NCI-H2081 (cell line): ENCODE measurements around the gene CLEC4C.
"Not testable (repeated sequence)": the region's sequence is repeated elsewhere in the genome, so short reads cannot be mapped to it uniquely, and the experiment has no call there.

Source experiments
- DNase-seq, 2 experiments: peaks; one replicate each; lab custom pipeline; 2025; lab: John Stamatoyannopoulos, UW

CLEC4C gene, protein sequence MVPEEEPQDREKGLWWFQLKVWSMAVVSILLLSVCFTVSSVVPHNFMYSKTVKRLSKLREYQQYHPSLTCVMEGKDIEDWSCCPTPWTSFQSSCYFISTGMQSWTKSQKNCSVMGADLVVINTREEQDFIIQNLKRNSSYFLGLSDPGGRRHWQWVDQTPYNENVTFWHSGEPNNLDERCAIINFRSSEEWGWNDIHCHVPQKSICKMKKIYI

DNA sequence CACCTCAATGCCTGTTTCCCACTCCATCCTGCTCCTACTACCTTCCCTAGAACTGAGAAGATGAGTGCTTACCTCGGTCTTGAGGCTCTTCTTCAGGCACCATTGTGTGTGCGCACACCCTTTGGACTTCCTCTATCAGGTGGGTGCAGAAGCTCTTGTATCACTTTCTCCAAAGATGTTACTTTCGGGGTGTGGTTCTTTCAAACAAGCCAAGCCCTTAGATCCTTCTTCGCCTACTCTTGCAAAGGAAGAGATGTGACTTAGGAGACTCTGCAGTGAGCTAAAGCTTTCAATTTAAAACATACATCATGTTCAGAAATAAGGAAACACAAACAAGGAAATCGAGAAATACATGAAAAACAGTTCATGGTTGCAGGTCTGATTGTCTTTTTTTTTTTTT is at the start of gene CLEC4C:
Gene CLEC4C (minus strand): TSS at position 130 of the 400 bp plus-strand sequence. CDS start 27 bp downstream, at position 103.
- no peak for DNase-seq

- DNase-seq = no peak
Observed at GRCh38 chr12:7793211-7793610, 46.0 kb upstream of the CLEC4C start.

DNA sequence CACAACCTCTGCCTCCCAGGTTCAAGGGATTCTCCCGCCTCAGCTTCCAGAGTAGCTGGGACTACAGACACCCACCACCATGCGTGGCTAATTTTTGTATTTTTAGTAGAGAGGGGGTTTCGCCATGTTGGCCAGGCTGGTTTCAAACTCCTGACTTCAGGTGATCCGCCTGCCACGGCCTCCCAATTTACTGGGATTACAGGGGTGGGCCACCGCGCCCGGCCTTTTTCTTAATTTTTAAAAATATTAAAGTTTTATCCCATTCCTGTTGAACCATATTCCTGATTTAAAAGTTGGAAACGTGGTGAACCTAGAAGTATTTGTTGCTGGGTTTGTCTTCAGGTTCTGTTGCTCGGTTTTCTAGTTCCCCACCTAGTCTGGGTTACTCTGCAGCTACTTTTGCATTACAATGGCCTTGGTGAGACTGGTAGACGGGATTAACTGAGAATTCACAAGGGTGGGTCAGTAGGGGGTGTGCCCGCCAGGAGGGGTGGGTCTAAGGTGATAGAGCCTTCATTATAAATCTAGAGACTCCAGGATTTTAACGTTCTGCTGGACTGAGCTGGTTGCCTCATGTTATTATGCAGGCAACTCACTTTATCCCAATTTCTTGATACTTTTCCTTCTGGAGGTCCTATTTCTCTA is 41.8 kb upstream of the CLEC4C start, which contains the start of gene NANOG:
Gene NANOG (plus strand): TSS at position 519 of the 645 bp plus-strand sequence. CDS start 213 bp downstream, outside the sequence.
- not testable (repeated sequence) for DNase-seq

DNA sequence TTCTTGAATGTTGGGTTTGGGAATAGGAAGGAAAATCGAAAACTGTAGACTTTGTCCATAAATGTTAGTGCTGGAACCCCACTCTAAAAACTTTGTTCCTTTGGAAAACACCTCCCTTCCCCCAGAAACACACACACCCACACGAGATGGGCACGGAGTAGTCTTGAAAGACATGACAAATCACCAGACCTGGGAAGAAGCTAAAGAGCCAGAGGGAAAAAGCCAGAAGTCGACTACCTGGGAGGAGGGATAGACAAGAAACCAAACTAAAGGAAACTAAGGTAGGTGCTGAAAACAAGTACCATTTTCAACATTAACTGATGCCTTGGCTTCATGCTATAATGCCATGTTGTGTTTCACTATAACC is 41.1 kb upstream of the CLEC4C start:
- DNase-seq = no peak

GRCh38 chr12:7787574-7788293 is 40.6 kb upstream of the CLEC4C start:
- DNase-seq = no peak

GRCh38 chr12:7784701-7785100 is 37.5 kb upstream of the CLEC4C start:
- DNase-seq = no peak

DNA sequence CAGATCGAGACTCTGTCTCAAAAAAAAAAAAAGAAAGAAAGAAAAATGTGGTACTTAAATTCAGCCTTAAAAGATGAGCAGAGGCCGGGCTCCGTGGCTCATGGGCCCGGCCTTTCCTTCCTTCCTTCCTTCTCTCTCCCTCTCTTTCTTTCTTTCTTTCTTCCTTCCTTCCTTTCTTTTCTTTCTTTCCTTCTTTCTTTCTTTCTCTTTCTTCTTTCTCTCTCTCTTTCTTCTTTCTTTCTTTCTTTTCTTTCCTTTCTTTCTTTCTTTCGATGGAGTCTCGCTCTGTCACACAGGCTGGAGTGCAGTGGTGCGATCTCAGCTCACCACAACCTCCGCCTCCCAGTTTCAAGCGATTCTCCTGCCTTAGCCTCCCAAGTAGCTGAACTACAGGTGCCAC is 36.3 kb upstream of the CLEC4C start:
- not testable (repeated sequence) for DNase-seq

GRCh38 chr12:7782055-7782454 is 34.9 kb upstream of the CLEC4C start:
- no peak for DNase-seq

GRCh38 chr12:7781274-7781673 is 34.1 kb upstream of the CLEC4C start:
- DNase-seq = no peak

DNA sequence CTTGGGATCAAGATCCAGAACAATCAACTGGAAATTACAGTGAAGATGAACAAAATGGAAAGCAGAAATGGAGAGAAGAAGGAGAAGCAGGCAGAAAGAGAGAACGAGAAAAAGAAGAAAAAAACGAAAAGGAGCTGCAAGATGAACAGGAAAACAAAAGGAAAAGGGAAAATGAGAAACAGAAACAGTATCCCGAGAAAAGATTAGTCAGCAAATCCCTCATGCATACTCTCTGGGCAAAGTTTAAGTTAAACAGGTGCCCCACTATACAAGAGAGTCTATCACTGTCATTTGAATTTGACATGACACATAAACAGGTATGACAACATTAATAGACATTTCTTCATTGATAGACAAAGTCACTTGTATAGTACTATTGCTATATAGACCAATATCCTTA is 22.8 kb upstream of the CLEC4C start:
- no peak for DNase-seq

DNA sequence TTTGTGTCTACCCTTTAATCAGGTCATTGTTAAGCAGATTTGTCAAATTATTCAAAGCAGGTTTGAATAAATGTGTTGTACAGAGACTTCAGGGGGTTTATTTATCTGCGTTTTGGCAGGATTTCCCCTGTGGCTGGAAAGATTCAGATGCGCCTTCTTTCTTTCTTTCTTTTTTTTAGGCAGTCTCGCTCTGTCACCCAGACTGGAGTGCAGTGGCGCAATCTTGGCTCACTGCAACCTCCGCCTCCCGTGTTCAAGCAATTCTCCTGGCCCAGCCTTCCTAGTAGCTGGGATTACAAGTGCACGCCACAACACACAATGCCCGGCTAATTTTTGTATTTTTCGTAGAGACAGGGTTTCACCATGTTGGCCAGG is 11.6 kb upstream of the CLEC4C start:
- no peak for DNase-seq

DNA sequence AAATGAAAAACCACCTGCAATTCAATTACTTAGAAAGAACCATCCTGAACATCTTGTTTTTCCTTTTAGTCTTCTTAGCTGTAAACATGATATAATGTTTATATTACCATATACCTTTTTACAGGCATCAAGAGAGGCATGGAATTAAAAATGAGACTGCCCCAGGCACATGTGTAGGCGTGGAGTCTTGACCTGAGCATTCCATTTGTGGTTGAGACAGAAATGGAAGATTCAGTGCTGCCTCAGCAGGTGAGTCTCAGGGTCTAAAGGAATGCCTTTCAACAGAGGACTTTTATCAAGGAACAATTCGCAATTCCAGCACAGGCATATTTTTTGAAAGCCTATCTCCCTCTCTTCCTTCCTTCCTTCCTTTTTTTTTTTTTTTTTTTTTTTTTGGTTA is 9.8 kb upstream of the CLEC4C start:
- no peak for DNase-seq

DNA sequence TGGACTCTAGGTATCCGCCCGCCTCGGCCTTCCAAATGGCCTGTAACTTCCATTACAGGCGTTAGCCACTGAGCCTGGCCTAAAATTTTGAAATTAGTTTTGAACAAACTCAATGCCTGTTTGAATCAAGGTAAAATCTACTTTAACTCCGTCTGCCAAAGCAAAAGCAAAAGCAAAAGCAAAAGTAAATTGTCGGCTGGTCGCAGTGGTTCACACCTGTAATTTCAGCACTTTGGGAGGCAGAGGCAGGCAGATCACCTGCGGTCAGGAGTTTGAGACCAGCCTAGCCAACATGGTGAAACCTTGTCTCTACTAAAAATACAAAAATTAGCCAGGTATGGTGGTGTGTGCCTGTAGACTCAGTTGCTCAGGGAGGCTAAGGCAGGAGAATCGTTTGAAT is 8.5 kb upstream of the CLEC4C start:
- DNase-seq = not testable (repeated sequence)

DNA sequence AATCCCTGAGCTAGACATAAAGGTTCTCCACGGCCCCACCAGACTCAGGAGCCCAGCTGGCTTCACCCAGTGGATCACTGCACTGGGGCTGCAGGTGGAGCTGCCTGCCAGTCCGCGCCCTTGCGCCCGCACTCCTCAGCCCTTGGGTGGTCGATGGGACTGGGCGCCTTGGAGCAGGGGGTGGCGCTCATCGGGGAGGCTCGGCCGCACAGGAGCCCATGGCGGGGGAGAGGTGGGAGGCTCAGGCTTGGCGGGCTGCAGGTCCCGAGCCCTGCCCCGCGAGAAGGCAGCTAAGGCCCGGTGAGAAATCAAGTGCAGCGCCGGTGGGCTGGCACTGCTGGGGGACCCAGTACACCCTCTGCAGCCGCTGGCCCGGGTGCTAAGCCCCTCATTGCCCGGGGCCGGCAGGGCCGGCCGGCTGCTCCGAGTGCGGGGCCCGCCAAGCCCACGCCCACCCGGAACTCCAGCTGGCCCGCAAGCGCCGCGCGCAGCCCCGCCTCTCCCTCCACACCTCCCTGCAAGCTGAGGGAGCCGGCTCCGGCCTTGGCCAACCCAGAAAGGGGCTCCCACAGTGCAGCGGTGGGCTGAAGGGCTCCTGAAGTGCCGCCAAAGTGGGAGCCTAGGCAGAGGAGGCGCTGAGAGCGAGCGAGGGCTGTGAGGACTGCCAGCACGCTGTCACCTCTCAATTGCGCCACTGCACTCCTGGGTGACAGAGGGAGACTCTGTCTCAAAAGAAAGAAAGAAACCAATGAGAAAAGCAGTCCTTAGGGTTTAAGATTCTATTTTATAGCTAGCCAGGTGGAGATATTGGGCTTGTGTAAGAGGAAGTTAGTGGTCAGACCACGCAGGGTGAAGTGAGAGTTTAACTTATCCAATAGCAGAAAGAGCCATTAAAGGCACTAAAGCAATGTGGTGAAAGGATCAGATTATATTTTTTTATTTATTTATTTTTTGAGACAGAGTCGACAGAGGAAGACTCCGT is 5.1 kb upstream of the CLEC4C start:
- DNase-seq = not testable (repeated sequence)

DNA sequence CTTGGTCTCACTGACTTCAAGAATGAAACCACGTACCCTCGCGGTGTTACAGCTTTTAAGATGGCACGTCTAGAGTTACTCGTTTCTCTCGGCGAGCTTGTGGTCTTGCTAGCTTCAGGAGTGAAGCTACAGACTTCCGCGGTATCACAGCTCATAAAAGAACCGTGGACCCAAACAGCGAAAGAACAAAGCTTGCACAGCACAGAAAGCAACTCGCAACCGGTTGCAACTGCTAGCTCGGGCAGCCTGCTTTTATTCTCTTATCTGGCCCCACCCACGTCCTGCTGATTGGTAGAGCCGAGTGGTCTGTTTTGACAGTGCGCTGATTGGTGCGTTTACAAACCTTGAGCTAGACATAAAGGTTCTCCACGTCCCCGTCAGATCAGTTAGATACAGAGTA is 4.2 kb upstream of the CLEC4C start:
- no peak for DNase-seq

- no peak for DNase-seq
Observed at GRCh38 chr12:7750350-7750749, 3.2 kb upstream of the CLEC4C start.

DNA sequence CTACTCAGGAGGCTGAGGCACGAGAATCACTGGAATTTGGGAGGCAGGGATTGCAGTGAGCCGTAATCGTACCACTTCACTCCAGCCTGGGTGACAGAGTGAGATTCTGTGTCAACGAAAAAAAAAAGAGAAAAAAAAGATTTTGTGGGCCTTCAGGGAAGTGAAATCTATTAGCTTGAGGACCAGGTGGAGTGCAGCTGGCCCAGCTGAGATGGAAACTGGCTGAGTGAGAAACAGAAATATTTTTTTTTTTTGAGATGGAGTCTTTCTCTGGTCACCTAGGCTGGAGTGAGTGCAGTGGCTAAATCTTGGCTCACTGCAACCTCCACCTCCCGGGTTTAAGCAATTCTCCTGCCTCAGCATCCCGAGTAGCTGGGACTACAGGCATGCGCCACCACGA is 2.3 kb upstream of the CLEC4C start:
- no peak for DNase-seq

GRCh38 chr12:7748852-7749251 is 1.7 kb upstream of the CLEC4C start:
- DNase-seq = no peak

- no peak for DNase-seq
Observed at GRCh38 chr12:7732993-7733392, 14.2 kb downstream of the CLEC4C start.

GRCh38 chr12:7731486-7731885 is 15.7 kb downstream of the CLEC4C start:
- DNase-seq = no peak

DNA sequence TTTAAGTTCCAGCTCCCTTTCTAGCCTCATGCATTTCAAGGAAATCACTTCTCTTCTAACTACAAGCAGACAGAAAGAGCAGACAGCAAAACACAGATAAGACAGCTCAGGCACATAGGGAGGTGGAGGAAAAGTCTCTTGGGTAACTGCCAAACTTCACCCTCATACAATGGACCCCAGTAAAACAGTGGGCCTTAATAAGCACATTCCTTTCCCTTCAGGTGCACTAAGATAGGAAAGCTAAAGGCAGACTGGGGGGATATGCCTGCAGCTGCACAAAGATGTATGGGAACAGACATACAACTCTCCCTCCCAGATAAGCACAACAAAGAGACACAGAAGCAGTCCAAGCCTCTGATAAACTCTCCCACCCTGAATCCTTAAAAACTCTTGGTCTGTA is 16.2 kb downstream of the CLEC4C start:
- DNase-seq = not testable (repeated sequence)

- no peak for DNase-seq
Observed at GRCh38 chr12:7729746-7730145, 17.4 kb downstream of the CLEC4C start.
